ENCODE measurements around the gene DNAH2. TPM values are rescaled to one million over a fixed set of nuclear protein-coding genes. Genes with fewer than 3 reads are reported as not detected.

Gene DNAH2
- total and polyA plus RNA-seq, 2 of the 13 experiments (the other 11 are each of a cell fraction or from before 2014, with no cell fraction given) = not detected

GRCh38 chr17:7843536-7844291 lies 126.2 kb downstream of the DNAH2 start (continued):
- TF ChIP-seq TEAD3 (CRISPR knock-in tag; optimal IDR thresholded peaks at IDR 0.05; ENCODE audit: borderline replicate concordance) (no peak), ZNF124 (CRISPR knock-in tag; IDR thresholded peaks at IDR 0.05) (no peak; the same call in 1 of the 2 replicates), E2F2 (CRISPR knock-in tag; IDR thresholded peaks at IDR 0.05; ENCODE audit: borderline replicate concordance) (no peak), JDP2 (CRISPR knock-in tag; IDR thresholded peaks at IDR 0.05; ENCODE audit: borderline replicate concordance) (no peak; the same call in 1 of the 2 replicates), KMT2B (CRISPR knock-in tag; IDR thresholded peaks at IDR 0.05) (no peak), ZNF597 (CRISPR knock-in tag; IDR thresholded peaks at IDR 0.05) (no peak), ZNF564 (CRISPR knock-in tag; IDR thresholded peaks at IDR 0.05) (no peak), ZNF570 (CRISPR knock-in tag; IDR thresholded peaks at IDR 0.05; ENCODE audit: borderline replicate concordance) (no peak), ZZZ3 (CRISPR knock-in tag; IDR thresholded peaks at IDR 0.05; ENCODE audit: borderline replicate concordance) (no peak), ZNF180 (CRISPR knock-in tag; IDR thresholded peaks at IDR 0.05; ENCODE audit: borderline replicate concordance, low read depth) (no peak), POLR2AphosphoS5 (IDR thresholded peaks at IDR 0.05; ENCODE audit: low read depth, low read length) (peak; percentile 60; the same call in 1 of the 2 replicates), SIN3A (IDR thresholded peaks at IDR 0.05; ENCODE audit: borderline replicate concordance, low read depth, low read length) (peak; percentile 74), JUN (CRISPR knock-in tag; IDR thresholded peaks at IDR 0.05) (no peak), CREBL2 (CRISPR knock-in tag; IDR thresholded peaks at IDR 0.05; ENCODE audit: borderline replicate concordance) (no peak; the same call in 1 of the 2 replicates), TFDP1 (CRISPR knock-in tag; IDR thresholded peaks at IDR 0.05; ENCODE audit: borderline replicate concordance) (no peak), RFX5 (IDR thresholded peaks at IDR 0.05; ENCODE audit: low read depth, low read length) (no peak), U2AF2 (IDR thresholded peaks at IDR 0.05; ENCODE audit: low read depth, low read length) (0 out of 2 replicates have a peak, but pooled peaks have one; percentile 64), STAG1 (CRISPR knock-in tag; IDR thresholded peaks at IDR 0.05) (no peak), FOSL1 (CRISPR knock-in tag; IDR thresholded peaks at IDR 0.05; ENCODE audit: borderline replicate concordance) (no peak), ZNF142 (CRISPR knock-in tag; IDR thresholded peaks at IDR 0.05) (no peak; the same call in 1 of the 2 replicates)
